ENCODE results near the gene FAU. TPM values are rescaled to one million over a fixed set of nuclear protein-coding genes. Genes with fewer than 3 reads are reported as not detected.

Gene FAU
- polyA plus RNA-seq, 1 of the 3 experiments (the other 2 are of a cell fraction), result 1,210 TPM

DNA sequence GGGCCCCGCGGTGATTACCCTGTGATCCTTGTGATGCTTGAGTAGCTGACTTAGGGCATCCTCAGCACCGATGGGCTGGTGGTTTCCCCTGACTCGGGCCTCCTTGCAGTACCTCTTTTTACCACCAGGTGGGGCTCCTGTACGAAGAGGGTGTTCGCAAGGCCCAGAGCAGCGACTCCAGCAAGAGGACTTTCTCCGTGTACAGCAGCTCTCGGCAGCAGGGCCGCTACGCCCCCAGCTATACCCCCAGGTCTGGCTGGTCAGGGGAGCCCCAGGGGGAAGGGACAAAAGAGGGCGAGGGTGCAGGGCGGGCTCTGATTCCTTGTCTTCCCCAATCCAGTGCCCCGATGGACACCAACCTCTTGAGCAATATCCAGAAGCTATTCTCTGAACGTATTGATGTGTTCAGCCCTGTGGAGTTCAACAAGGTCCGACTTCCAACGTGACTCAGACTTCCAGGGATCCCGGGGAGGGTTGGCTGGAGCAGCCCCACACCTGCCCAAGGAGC, 11.5 kb downstream of the FAU start (continued):
- TF ChIP-seq, protein P1, sequence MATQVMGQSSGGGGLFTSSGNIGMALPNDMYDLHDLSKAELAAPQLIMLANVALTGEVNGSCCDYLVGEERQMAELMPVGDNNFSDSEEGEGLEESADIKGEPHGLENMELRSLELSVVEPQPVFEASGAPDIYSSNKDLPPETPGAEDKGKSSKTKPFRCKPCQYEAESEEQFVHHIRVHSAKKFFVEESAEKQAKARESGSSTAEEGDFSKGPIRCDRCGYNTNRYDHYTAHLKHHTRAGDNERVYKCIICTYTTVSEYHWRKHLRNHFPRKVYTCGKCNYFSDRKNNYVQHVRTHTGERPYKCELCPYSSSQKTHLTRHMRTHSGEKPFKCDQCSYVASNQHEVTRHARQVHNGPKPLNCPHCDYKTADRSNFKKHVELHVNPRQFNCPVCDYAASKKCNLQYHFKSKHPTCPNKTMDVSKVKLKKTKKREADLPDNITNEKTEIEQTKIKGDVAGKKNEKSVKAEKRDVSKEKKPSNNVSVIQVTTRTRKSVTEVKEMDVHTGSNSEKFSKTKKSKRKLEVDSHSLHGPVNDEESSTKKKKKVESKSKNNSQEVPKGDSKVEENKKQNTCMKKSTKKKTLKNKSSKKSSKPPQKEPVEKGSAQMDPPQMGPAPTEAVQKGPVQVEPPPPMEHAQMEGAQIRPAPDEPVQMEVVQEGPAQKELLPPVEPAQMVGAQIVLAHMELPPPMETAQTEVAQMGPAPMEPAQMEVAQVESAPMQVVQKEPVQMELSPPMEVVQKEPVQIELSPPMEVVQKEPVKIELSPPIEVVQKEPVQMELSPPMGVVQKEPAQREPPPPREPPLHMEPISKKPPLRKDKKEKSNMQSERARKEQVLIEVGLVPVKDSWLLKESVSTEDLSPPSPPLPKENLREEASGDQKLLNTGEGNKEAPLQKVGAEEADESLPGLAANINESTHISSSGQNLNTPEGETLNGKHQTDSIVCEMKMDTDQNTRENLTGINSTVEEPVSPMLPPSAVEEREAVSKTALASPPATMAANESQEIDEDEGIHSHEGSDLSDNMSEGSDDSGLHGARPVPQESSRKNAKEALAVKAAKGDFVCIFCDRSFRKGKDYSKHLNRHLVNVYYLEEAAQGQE (IDR thresholded peaks at IDR 0.05; ENCODE audit: low read depth, low read length), result no peak
- TF ChIP-seq EZH2phosphoT487 (IDR thresholded peaks at IDR 0.05; ENCODE audit: borderline replicate concordance, low read depth) (no peak), RAD21 (IDR thresholded peaks at IDR 0.05; ENCODE audit: low read length) (peak; percentile 56), ELF1 (IDR thresholded peaks at IDR 0.05) (no peak)

DNA sequence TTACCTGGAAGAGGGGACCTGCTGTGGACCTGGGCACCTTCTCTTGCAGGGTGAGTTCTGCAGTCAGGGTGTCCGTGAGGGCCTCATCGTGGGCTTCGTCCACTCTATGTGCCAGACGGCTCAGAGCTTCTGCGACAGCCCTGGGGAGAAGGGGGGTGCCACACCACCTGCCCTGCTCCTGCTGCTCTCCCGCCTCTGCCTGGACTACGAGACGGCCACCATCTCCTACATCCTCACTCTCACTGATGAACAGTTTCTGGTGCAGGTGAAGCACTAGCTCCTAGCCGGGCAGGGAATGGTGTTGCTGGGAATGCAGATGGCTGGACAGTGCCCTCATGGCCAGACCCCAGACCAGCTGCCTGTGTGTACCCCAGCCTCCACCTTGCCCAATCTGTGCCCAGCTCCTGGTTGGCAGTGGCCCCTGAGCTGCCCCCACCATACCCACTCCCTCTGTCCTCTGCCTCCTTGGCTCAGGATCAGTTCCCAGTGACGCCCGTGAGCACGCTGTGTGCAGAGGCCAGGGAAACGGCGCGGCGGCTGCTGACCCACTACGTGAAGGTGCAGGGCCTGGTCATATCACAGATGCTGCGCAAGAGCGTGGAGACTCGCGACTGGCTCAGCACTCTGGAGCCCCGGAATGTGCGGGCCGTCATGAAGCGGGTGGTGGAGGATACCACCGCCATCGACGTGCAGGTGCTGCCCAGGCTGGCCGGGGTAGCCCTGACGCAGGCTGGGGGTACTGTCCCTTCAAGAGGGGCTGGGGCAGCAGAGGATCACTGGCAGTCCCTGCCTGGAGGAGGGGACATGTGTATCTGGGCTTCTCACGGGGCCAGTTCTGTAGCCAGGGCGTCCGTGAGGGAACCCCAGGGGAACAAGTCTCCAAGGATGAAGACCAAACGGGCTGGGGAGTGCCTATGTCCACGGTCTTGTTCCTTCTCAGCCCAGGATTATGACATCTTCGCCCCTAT, 12.4 kb downstream of the FAU start:
- POLR2A ChIA-PET, result interaction anchor here (0.6 to 4.1 kb wide), 5 partner anchors 10 to 69 kb away, joined by 3 to 27 read pairs (median 8); partner anchors contain the start of genes FAU, MRPL49, SAC3D1 and VPS51
- 87% methylated on average over 35 of the region's 36 CpGs for WGBS (ENCODE audit: low lambda C conversion rate)
- peaks cover 0 to 20% of the 10 kb centered on the region in 2 experiments for H3K36me3 ChIP-seq (replicated peaks in 1 of 2; ENCODE audit: control insufficient read depth in 1 of 2, insufficient read depth in 2 of 2, low read length in 1 of 2)

More for the DNA sequence above, 12.4 kb downstream of the FAU start:
- Histone ChIP-seq H3K9ac (no peak overlapping the region), H3K4me2 (no peak overlapping the region), H3K9me2 (no peaks in the 10 kb centered on the region), H4K20me1 (ENCODE audit: insufficient read depth) (peaks cover 6% of the 10 kb centered on the region; the same call in 1 of the 2 replicates), H3K9me3 (no peaks in the 10 kb centered on the region), H3K79me2 (ENCODE audit: insufficient read depth) (peaks cover 21% of the 10 kb centered on the region; the same call in 1 of the 2 replicates), H3K27me3 (ENCODE audit: insufficient read depth) (no peaks in the 10 kb centered on the region), H3K4me1 (ENCODE audit: control insufficient read depth in 1 of 2, insufficient read depth in 2 of 2, low read depth in 1 of 2, low read length in 1 of 2) (peaks cover 9 to 29% of the 10 kb centered on the region in 2 experiments; a peak in 3 of 4 replicates), H3K27ac (ENCODE audit: low read depth in 2 of 2, low read length in 1 of 2) (no peak overlapping the region), H2AFZ (ENCODE audit: low read depth) (no peak overlapping the region), H3F3A (replicated peaks; ENCODE audit: insufficient read depth) (peaks cover 13% of the 10 kb centered on the region), H3K4me3 (ENCODE audit: low read depth in 2 of 2, low read length in 1 of 2) (no peak overlapping the region)
- no peak for TF ChIP-seq FOSL2 (IDR thresholded peaks at IDR 0.05; ENCODE audit: borderline replicate concordance, low read depth)
- TF ChIP-seq, protein P2, sequence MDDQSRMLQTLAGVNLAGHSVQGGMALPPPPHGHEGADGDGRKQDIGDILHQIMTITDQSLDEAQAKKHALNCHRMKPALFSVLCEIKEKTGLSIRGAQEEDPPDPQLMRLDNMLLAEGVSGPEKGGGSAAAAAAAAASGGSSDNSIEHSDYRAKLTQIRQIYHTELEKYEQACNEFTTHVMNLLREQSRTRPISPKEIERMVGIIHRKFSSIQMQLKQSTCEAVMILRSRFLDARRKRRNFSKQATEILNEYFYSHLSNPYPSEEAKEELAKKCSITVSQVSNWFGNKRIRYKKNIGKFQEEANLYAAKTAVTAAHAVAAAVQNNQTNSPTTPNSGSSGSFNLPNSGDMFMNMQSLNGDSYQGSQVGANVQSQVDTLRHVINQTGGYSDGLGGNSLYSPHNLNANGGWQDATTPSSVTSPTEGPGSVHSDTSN (IDR thresholded peaks at IDR 0.05), result no peak
- TF ChIP-seq YY1 (IDR thresholded peaks at IDR 0.05; ENCODE audit: low read depth), result no peak
- TF ChIP-seq MXI1 (IDR thresholded peaks at IDR 0.05; ENCODE audit: low read depth, low read length), result no peak
- no peak for TF ChIP-seq SIN3A (IDR thresholded peaks at IDR 0.05; ENCODE audit: borderline replicate concordance, low read depth, low read length)
- no peak for TF ChIP-seq POLR2AphosphoS5 (IDR thresholded peaks at IDR 0.05; ENCODE audit: low read depth, low read length)
- TF ChIP-seq, protein P3, sequence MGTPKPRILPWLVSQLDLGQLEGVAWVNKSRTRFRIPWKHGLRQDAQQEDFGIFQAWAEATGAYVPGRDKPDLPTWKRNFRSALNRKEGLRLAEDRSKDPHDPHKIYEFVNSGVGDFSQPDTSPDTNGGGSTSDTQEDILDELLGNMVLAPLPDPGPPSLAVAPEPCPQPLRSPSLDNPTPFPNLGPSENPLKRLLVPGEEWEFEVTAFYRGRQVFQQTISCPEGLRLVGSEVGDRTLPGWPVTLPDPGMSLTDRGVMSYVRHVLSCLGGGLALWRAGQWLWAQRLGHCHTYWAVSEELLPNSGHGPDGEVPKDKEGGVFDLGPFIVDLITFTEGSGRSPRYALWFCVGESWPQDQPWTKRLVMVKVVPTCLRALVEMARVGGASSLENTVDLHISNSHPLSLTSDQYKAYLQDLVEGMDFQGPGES (IDR thresholded peaks at IDR 0.05; ENCODE audit: low read depth, low read length), result no peak
- TF ChIP-seq, protein P4, sequence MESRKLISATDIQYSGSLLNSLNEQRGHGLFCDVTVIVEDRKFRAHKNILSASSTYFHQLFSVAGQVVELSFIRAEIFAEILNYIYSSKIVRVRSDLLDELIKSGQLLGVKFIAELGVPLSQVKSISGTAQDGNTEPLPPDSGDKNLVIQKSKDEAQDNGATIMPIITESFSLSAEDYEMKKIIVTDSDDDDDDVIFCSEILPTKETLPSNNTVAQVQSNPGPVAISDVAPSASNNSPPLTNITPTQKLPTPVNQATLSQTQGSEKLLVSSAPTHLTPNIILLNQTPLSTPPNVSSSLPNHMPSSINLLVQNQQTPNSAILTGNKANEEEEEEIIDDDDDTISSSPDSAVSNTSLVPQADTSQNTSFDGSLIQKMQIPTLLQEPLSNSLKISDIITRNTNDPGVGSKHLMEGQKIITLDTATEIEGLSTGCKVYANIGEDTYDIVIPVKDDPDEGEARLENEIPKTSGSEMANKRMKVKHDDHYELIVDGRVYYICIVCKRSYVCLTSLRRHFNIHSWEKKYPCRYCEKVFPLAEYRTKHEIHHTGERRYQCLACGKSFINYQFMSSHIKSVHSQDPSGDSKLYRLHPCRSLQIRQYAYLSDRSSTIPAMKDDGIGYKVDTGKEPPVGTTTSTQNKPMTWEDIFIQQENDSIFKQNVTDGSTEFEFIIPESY (IDR thresholded peaks at IDR 0.05; ENCODE audit: borderline replicate concordance, low read depth), result no peak
- no peak for TF ChIP-seq SMC3 (IDR thresholded peaks at IDR 0.05; ENCODE audit: low read depth, low read length)
- TF ChIP-seq CHD2 (IDR thresholded peaks at IDR 0.05; ENCODE audit: low read length, partially characterized antibody), result no peak
- no peak for TF ChIP-seq EZH2phosphoT487 (IDR thresholded peaks at IDR 0.05; ENCODE audit: borderline replicate concordance, low read depth)
- TF ChIP-seq, protein P5, sequence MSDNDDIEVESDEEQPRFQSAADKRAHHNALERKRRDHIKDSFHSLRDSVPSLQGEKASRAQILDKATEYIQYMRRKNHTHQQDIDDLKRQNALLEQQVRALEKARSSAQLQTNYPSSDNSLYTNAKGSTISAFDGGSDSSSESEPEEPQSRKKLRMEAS (IDR thresholded peaks at IDR 0.05; ENCODE audit: low read depth), result no peak
- TF ChIP-seq, protein P6, sequence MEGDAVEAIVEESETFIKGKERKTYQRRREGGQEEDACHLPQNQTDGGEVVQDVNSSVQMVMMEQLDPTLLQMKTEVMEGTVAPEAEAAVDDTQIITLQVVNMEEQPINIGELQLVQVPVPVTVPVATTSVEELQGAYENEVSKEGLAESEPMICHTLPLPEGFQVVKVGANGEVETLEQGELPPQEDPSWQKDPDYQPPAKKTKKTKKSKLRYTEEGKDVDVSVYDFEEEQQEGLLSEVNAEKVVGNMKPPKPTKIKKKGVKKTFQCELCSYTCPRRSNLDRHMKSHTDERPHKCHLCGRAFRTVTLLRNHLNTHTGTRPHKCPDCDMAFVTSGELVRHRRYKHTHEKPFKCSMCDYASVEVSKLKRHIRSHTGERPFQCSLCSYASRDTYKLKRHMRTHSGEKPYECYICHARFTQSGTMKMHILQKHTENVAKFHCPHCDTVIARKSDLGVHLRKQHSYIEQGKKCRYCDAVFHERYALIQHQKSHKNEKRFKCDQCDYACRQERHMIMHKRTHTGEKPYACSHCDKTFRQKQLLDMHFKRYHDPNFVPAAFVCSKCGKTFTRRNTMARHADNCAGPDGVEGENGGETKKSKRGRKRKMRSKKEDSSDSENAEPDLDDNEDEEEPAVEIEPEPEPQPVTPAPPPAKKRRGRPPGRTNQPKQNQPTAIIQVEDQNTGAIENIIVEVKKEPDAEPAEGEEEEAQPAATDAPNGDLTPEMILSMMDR (IDR thresholded peaks at IDR 0.05), result no peak
- CTCF ChIA-PET, result interaction anchor here (0.6 to 6.1 kb wide), 30 partner anchors 8 to 805 kb away, joined by 3 to 150 read pairs (median 5); partner anchors contain the start of genes ARL2, CAPN1, CDCA5 and FAU
- no peak for DNase-seq

All from SK-N-SH (cell line).